ENCODE measurements around the gene PTCD2.

The PTCD2 gene

GRCh38 chr5:72346398-72346797 is 26.2 kb downstream of the PTCD2 start:
- no peak for DNase-seq (ENCODE audit: low spot score)

GRCh38 chr5:72347801-72348308 is 27.7 kb downstream of the PTCD2 start:
- DNase-seq (ENCODE audit: low spot score): no peak

DNA sequence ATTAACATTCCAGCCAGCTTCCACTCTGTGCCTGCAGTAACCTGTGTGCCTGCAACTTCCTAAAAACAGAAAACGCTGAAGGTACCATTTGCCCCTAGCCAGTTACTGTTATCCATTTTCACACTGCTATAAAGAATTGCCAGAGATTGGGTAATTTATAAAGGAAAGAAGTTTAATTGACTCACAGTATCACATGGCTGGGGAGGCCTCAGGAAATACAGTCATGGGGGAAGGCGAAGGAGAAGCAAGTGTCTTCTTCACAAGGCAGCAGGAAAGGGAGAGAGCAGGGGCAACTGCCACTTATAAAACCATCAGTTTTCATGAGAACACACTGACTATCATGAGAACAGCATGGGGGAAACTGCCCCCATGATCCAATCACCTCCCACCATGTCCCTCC is 31.2 kb downstream of the PTCD2 start:
- DNase-seq (ENCODE audit: low spot score): no peak

DNA sequence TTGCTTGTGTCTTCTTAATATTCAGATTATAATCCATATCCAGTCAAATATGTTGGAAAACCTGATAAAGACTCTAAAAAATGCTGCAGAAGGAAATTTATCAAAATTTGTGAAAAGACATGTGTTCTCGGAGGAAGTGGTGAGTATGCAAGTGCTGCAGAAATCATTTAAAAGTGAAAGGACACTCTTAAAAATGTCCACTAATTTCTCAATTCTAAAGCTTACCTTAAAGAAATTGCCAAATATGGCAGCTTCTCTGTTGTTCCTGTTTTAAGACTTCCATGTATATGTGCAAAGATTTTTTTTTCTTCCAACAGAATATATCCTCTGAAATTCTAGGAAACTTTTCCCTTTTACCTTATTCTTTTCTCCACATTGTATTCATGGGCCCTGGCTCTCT is 32.4 kb downstream of the PTCD2 start:
- no peak for DNase-seq (ENCODE audit: low spot score)

GRCh38 chr5:72353046-72353445 is 32.9 kb downstream of the PTCD2 start:
- DNase-seq (ENCODE audit: low spot score): no peak

DNA sequence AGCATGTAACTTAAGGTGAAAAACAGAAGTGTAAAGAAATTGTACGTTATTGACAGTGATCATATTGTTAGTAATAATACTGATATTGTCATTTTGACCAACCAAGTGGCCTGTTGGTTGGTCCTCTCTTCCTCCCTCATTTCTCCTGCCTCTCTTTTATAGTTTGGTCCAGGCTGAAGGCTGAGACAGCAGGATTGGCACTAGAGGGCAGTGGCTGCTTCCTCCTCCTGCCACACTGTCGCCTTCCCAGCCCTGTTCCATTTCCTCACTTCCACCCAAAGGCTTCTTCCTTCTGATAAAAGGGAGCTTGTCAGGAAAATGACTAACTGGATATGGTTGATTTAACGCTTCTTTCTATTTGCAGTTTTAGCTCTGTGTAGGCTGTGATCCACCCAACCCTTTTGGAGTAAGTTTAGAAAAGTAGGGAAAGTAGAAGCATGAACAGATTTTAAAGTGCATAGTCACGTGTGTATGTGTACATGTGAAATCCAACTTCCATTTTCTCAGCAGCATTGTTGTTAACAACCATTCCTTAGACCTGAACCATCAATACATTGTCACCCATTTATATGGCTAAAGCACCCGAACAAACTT is 35.6 kb downstream of the PTCD2 start:
- no peak for DNase-seq (ENCODE audit: low spot score)

- DNase-seq (ENCODE audit: low spot score): no peak
Measured at GRCh38 chr5:72356361-72356760, 36.2 kb downstream of the PTCD2 start.

GRCh38 chr5:72358925-72359324 is 38.8 kb downstream of the PTCD2 start:
- no peak for DNase-seq (ENCODE audit: low spot score)

- DNase-seq (ENCODE audit: low spot score): no peak
Measured at GRCh38 chr5:72359886-72360285, 39.7 kb downstream of the PTCD2 start.

- DNase-seq (ENCODE audit: low spot score): no peak
Measured at GRCh38 chr5:72363166-72363802, 43.1 kb downstream of the PTCD2 start.

- DNase-seq (ENCODE audit: low spot score): no peak
Measured at GRCh38 chr5:72364171-72364570, 44.0 kb downstream of the PTCD2 start.

DNA sequence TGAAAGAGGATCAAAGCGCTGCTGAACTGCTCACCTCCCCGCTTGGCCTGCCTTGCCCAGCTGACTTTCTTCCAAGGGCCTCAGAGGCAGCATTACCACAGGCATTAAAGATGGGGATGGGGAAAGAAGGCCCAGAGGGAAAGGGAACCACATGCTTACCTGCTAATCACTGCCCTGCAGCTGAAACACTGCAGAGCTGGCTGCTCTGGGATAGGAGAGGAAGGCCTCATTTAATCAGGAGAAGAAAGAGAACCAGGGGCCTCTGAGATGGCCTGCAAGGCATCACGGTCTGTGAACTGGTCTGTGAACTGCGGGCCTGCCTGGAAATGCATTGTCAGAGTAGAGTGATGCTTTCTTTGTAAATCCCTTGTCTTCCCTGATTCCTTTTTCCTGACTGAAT is 44.8 kb downstream of the PTCD2 start:
- no peak for DNase-seq (ENCODE audit: low spot score)

- DNase-seq (ENCODE audit: low spot score): peak; percentile 82
Measured at GRCh38 chr5:72366324-72366976, 46.3 kb downstream of the PTCD2 start.

GRCh38 chr5:72368271-72368670 is 48.1 kb downstream of the PTCD2 start:
- DNase-seq (ENCODE audit: low spot score): no peak

GRCh38 chr5:72369301-72369700 is 49.1 kb downstream of the PTCD2 start:
- DNase-seq (ENCODE audit: low spot score): no peak

DNA sequence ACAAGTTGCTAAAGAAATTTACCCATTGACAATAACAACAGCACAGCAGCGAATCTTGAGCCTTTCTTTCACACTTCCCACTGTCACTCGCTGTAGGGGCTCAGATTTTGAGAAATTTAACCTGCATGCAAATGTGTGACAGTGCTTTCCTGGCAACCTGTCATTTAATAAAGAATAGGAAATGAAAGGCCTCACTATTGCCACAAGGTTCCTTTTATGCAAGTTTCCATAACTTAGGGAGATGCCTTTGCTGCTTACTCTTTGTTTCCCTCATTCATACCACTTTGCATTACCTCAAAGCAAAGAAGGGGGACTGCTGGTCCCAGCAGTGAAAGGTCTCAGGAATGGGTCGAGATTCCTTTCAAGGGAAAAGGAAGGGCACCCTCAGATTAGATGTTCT is 49.5 kb downstream of the PTCD2 start:
- DNase-seq (ENCODE audit: low spot score): no peak

- DNase-seq (ENCODE audit: low spot score): no peak
Measured at GRCh38 chr5:72372331-72372730, 52.2 kb downstream of the PTCD2 start.

DNA sequence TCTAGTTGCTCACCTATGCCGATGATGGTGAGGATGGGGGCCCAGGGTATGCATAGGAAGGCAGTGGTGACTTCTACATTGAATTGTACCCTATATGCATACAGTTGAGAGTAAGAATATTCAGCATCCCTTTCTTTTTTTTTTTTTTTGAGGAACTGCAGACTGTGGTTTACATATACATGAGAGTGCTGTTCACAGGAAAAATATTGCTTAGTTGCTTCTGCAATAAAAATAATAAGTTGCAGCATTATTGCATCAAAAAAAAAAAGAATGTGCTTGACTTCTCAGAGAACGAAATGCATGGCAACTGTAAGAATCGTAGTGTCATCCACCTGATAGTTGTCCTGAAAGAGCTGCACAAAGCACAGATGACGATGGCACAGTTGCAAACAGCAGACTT is 52.8 kb downstream of the PTCD2 start:
- DNase-seq (ENCODE audit: low spot score): no peak

GRCh38 chr5:72374844-72375243 is 54.7 kb downstream of the PTCD2 start:
- no peak for DNase-seq (ENCODE audit: low spot score)

DNA sequence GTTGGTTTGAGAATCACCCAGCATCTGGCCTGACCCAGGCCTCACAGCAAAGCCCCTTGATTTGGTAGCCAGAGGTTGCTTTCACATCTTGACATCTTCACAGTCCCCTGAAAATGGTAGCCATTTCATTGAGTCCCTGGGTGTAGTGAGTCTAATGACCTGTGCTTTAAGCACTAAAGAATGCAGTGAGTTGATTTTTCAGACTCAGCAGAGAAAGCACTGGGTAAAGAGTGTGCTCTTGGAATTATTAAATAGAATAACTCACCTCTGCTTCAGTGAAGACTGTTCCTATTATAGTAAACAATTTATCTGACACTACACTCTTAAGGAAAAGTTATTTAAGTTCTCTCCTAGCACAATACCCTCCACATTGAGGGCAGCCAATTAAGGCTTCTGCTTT is 56.2 kb downstream of the PTCD2 start:
- DNase-seq (ENCODE audit: low spot score): no peak

DNA sequence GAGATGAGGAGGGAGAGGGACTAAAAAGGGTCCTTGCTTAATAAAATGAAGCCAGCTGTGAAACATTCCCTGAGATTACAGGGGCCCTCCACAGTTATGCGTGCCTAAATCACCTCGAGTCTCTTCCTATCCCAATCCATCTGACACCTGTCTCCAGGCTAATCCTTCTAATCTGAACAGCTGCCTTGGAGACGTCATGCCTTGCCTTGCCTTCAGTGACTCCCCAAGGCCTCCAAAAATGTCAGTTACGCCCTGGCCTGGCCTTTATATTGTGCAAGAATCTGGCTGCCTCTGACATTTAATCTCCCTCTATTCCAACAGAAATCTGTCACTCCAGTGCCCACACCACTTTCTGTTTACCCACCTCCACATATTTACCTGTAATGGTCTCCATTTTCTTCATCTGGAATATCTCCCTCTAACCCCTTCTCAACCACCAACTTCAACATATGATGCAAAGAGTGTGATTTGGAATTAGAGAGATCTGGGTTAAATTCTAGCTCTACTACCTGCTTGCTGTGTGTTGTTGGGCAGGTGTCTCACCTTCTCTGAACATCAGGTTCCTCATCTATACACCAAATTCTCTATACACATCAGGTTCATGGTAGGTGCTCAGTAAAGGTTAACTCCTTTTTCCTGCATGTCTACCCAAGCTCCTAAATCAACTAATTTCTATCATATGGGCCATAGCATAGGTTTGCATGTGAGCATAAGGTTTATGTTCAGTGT is 57.9 kb downstream of the PTCD2 start:
- DNase-seq (ENCODE audit: low spot score): no peak

GRCh38 chr5:72378639-72379289 is 58.6 kb downstream of the PTCD2 start:
- DNase-seq (ENCODE audit: low spot score): peak; percentile 17

Measured in NAMALWA (cell line).